ENCODE data around the gene KAT7. TPM values are rescaled to one million over a fixed set of nuclear protein-coding genes. Genes with fewer than 3 reads are reported as not detected.

Gene KAT7
- total RNA-seq, 1 experiment from 2014 or later: 79.5 TPM

DNA sequence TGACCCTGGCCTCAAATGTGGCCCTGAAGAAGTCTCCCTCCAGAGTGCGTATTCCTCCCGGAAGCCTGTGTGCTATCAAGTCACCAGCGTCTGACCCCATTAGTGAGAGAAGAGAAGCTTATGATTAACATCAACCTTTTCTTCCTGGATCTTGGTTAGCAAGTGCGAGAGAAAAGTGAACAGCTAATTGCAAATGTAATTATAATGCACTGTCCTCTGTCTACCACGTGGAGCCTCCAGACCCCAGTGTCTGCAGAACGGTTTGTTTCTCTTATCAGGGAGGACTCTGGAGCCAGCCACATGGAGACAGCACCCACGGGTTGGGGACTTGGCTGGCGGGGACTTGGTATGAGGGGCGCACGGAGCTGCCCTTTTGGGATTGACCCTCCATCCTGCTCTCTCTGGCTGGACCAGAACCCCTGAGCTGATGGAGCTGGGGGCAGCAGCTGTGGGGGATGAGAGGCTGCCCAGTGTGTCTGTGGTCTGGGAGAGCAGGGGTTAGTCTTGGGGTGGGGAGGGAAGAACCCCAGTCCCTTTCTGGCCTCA is 65.1 kb downstream of the KAT7 start:
- Histone ChIP-seq H3K4me2 (ENCODE audit: low read length) (no peak overlapping the region), H4K20me1 (ENCODE audit: insufficient read depth) (no peaks in the 10 kb centered on the region), H3K9me2 (ENCODE audit: insufficient read depth) (no peaks in the 10 kb centered on the region), H2AFZ (ENCODE audit: low read depth, low read length, poor library complexity, severe bottlenecking) (no peak overlapping the region), H3K36me3 (ENCODE audit: control insufficient read depth in 1 of 2, insufficient read depth in 2 of 2, low read length in 2 of 2) (no peaks in the 10 kb centered on the region), H3K79me2 (ENCODE audit: insufficient read depth, low read length) (no peaks in the 10 kb centered on the region), H3K27me3 (ENCODE audit: insufficient read depth, low read length) (no peaks in the 10 kb centered on the region), H3K9me3 (ENCODE audit: control insufficient read depth in 1 of 2, insufficient read depth in 1 of 2, low read depth in 1 of 2, low read length in 2 of 2) (no peaks in the 10 kb centered on the region), H3K27ac (ENCODE audit: low read depth, low read length) (no peak overlapping the region), H3K4me3 (replicated peaks in 1 of 2; ENCODE audit: low read depth in 1 of 2, low read length in 2 of 2) (no peak overlapping the region), H3K9ac (ENCODE audit: low read length) (no peak overlapping the region), H3K4me1 (ENCODE audit: control insufficient read depth in 1 of 2, insufficient read depth in 2 of 2, low read length in 2 of 2) (peaks cover 0 to 8% of the 10 kb centered on the region in 2 experiments; a peak in 2 of 4 replicates)
- RAD21 ChIA-PET (ENCODE audit: low non-redundant PET in 1 of 2, low total read pairs in 2 of 2, uncharacterized antibody in 2 of 2, unreplicated experiment in 2 of 2): no interaction called here
- CTCF ChIA-PET: interaction anchor here (1.1 kb wide), 1 partner anchor 297 kb away, joined by 3 read pairs; no protein-coding TSS in a partner anchor
- POLR2A ChIA-PET: no interaction called here
- intact Hi-C loops (cut with micrococcal nuclease): no loop called here
- TF ChIP-seq RAD21 (IDR thresholded peaks at IDR 0.05; ENCODE audit: low read depth) (no peak), YY1 (IDR thresholded peaks at IDR 0.05; ENCODE audit: extremely low read depth, insufficient replicate concordance, low read depth, low read length) (no peak)
- ATAC-seq (no peak), DNase-seq (ENCODE audit: low read depth, low spot score) (no peak)
- BruUV-seq (replicated peaks): no TSS peak

DNA sequence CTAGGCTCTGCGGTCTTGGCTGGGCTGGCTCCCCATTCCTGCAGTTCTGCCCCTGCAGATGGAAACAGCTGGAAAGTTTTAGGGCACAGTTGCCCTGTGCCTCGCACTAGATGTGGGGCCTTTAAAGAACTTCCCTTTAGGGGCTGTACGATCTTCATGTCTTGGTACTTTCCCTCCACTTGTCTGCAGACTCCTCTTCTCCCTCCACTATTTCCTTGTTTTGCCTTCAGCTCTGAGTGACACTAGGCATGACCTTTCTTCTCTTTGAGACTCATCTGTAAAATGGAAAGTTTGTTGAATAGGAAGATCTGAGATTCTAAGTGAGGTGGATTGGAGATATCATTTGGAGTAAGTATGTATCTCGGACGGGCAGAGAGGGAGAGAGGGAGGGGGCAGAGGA is 65.6 kb downstream of the KAT7 start:
- no peaks in the 10 kb centered on the region for H3K27me3 ChIP-seq (ENCODE audit: insufficient read depth, low read length)
- TF ChIP-seq RAD21 (IDR thresholded peaks at IDR 0.05; ENCODE audit: low read depth) (no peak), ZFX (IDR thresholded peaks at IDR 0.05) (no peak), EZH2 (IDR thresholded peaks at IDR 0.05) (no peak)
- TF ChIP-seq, protein P1, sequence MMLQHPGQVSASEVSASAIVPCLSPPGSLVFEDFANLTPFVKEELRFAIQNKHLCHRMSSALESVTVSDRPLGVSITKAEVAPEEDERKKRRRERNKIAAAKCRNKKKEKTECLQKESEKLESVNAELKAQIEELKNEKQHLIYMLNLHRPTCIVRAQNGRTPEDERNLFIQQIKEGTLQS (IDR thresholded peaks at IDR 0.05): no peak
- peaks cover 0 to 8% of the 10 kb centered on the region in 2 experiments; a peak in 2 of 4 replicates for H3K4me1 ChIP-seq (ENCODE audit: control insufficient read depth in 1 of 2, insufficient read depth in 2 of 2, low read length in 2 of 2)
- H3K36me3 ChIP-seq (ENCODE audit: control insufficient read depth in 1 of 2, insufficient read depth in 2 of 2, low read length in 2 of 2): no peaks in the 10 kb centered on the region
- BruUV-seq (replicated peaks): no TSS peak
- no peak overlapping the region for H2AFZ ChIP-seq (ENCODE audit: low read depth, low read length, poor library complexity, severe bottlenecking)
- CTCF ChIA-PET: interaction anchor here (1.1 kb wide), 1 partner anchor 298 kb away, joined by 3 read pairs; no protein-coding TSS in a partner anchor
- POLR2A ChIA-PET: no interaction called here
- H3K4me3 ChIP-seq (replicated peaks in 1 of 2; ENCODE audit: low read depth in 1 of 2, low read length in 2 of 2): no peak overlapping the region
- RAD21 ChIA-PET (ENCODE audit: low non-redundant PET in 1 of 2, low total read pairs in 2 of 2, uncharacterized antibody in 2 of 2, unreplicated experiment in 2 of 2): no interaction called here
- H3K9ac ChIP-seq (ENCODE audit: low read length): no peak overlapping the region
- no peak for ATAC-seq
- no peak overlapping the region for H3K4me2 ChIP-seq (ENCODE audit: low read length)
- H4K20me1 ChIP-seq (ENCODE audit: insufficient read depth): no peaks in the 10 kb centered on the region
- no peaks in the 10 kb centered on the region for H3K79me2 ChIP-seq (ENCODE audit: insufficient read depth, low read length)
- H3K9me3 ChIP-seq (ENCODE audit: control insufficient read depth in 1 of 2, insufficient read depth in 1 of 2, low read depth in 1 of 2, low read length in 2 of 2): no peaks in the 10 kb centered on the region
- intact Hi-C loops (cut with micrococcal nuclease): no loop called here
- no peaks in the 10 kb centered on the region for H3K9me2 ChIP-seq (ENCODE audit: insufficient read depth)
- DNase-seq (ENCODE audit: low read depth, low spot score): no peak
- H3K27ac ChIP-seq (ENCODE audit: low read depth, low read length): no peak overlapping the region

Data from HCT116 (cell line).